GM21723 (cell line): ENCODE results near the gene EIPR1.

Source experiments
- ATAC-seq: cut with Tn5 transposase; IDR thresholded peaks from one replicate; pipeline ENCODE4 v1.9.1; 2021; ENCODE audit warnings: mild to moderate bottlenecking, moderate library complexity; ENCODE audit not compliant: unreplicated experiment

The EIPR1 gene

GRCh38 chr2:3141696-3142095 is 235.9 kb downstream of the EIPR1 start:
- ATAC-seq, result no peak

- ATAC-seq, result no peak
Observed at GRCh38 chr2:3139906-3140305, 237.7 kb downstream of the EIPR1 start.
